Caco-2 (cell line): ENCODE data around the gene PCDHGB3. TPM values are rescaled to one million over a fixed set of nuclear protein-coding genes. Genes with fewer than 3 reads are reported as not detected.

ENCODE experiments used
- BruUV-seq: library from RNA; stranded (reverse); fragments of 400-500 nt; replicated peaks from 2 replicates; lab custom pipeline; 2021; lab: Mats Ljungman, UMichigan
- CTCF ChIA-PET: fragments of 300-600 bp; sonication (Branson Sonifier 250); formaldehyde crosslinking; loops from one replicate; lab custom pipeline; 2022; ENCODE audit warnings: antibody characterized with exemption; lab: Charles Lee
- POLR2A ChIA-PET: fragments of 300-600 bp; sonication (Branson Sonifier 250); formaldehyde crosslinking; loops from one replicate; lab custom pipeline; 2022; ENCODE audit warnings: antibody characterized with exemption; lab: Charles Lee
- DNase-seq, 2 experiments: peaks; one replicate each; pipeline versions ENCODE4 v3.0.0 to v3.0.0-alpha.2; 2020 to 2022
- H3K27me3 ChIP-seq: replicated peaks from 2 replicates; pipeline ENCODE4 v1.6.0; 2011; ENCODE audit warnings: low read length; ENCODE audit not compliant: control insufficient read depth, insufficient read depth
- H3K36me3 ChIP-seq: 2 replicates; pipeline ENCODE4 v1.5.1; 2011; ENCODE audit warnings: low read length; ENCODE audit not compliant: control insufficient read depth, insufficient read depth
- H3K4me1 ChIP-seq: fragments of 250-450 bp; sonication (Bioruptor Pico); 2 replicates; pipeline ENCODE4 v1.5.1; 2020; ENCODE audit warnings: mild to moderate bottlenecking
- H3K4me3 ChIP-seq: 2 replicates; pipeline ENCODE4 v1.5.1; 2011; ENCODE audit warnings: low read depth, mild to moderate bottlenecking, control low read depth, low read length
- H3K9me3 ChIP-seq: fragments of 250-450 bp; sonication (Bioruptor Pico); 2 replicates; pipeline ENCODE4 v1.5.1; 2020; ENCODE audit warnings: mild to moderate bottlenecking, moderate library complexity
- H3K27ac Mint-ChIP-seq: one replicate; pipeline ENCODE4 v1.8.0; 2022; ENCODE audit warnings: mixed read lengths; ENCODE audit not compliant: unreplicated experiment
- H3K27me3 Mint-ChIP-seq: one replicate; pipeline ENCODE4 v1.8.0; 2022; ENCODE audit warnings: mixed read lengths; ENCODE audit not compliant: insufficient read depth, unreplicated experiment
- H3K36me3 Mint-ChIP-seq: one replicate; pipeline ENCODE4 v1.8.0; 2022; ENCODE audit warnings: mild to moderate bottlenecking, mixed read lengths; ENCODE audit not compliant: insufficient read depth, unreplicated experiment
- H3K4me1 Mint-ChIP-seq: one replicate; pipeline ENCODE4 v1.8.0; 2022; ENCODE audit warnings: low read depth, mixed read lengths; ENCODE audit not compliant: unreplicated experiment
- H3K4me3 Mint-ChIP-seq: one replicate; pipeline ENCODE4 v1.8.0; 2022; ENCODE audit warnings: mild to moderate bottlenecking, moderate library complexity, mixed read lengths; ENCODE audit not compliant: unreplicated experiment
- H3K9me3 Mint-ChIP-seq: one replicate; pipeline ENCODE4 v1.8.0; 2022; ENCODE audit warnings: mixed read lengths; ENCODE audit not compliant: unreplicated experiment
- CTCF ChIP-seq, 2 experiments: fragments of 200-600 bp in 1 of 2; IDR thresholded peaks; 1 replicate in 1 of 2; 2 replicates in 1 of 2; pipeline versions ENCODE4 v1.5.1 to v1.8.0; 2011 to 2022; ENCODE audit warnings: antibody characterized with exemption in 1 of 2, control low read depth in 1 of 2, inconsistent platforms in 1 of 2, low read depth in 1 of 2, low read length in 1 of 2, mild to moderate bottlenecking in 1 of 2, moderate library complexity in 1 of 2; ENCODE audit not compliant: insufficient read depth in 1 of 2, severe bottlenecking in 1 of 2, unreplicated experiment in 1 of 2
- intact Hi-C: fragments of 100-400 bp; cut with micrococcal nuclease; formaldehyde crosslinking; loops from one replicate; pipeline ENCODE4 v1.10.0; 2022; ENCODE audit not compliant: unreplicated experiment
- total RNA-seq: library from RNA; stranded (reverse); gene quantifications from 2 replicates; pipeline ENCODE4 v1.2.3, GENCODE V29; 2022

PCDHGB3 gene
- total RNA-seq, 1 experiment from 2014 or later = 0.54 TPM

- no peaks in the 10 kb centered on the region for H3K27me3 Mint-ChIP-seq
- intact Hi-C loops = loop anchor here (1.0 to 2.0 kb wide), 3 partner anchors 33 to 205 kb away; no protein-coding TSS in a partner anchor
- Histone ChIP-seq H3K4me1 (no peaks in the 10 kb centered on the region), H3K27me3 (no peaks in the 10 kb centered on the region), H3K4me3 (no peak within 1 kb of the TSS), H3K36me3 (no peaks in the 10 kb centered on the region), H3K9me3 (no peaks in the 10 kb centered on the region; the same call in 1 of the 2 replicates)
- H3K4me1 Mint-ChIP-seq = no peaks in the 10 kb centered on the region
- H3K27ac Mint-ChIP-seq = peak within 1 kb of the TSS; percentile 31
- peak; percentile 40 to 47 for TF ChIP-seq CTCF (IDR thresholded peaks at IDR 0.05; ENCODE audit: insufficient read depth in 1 of 2, low read depth in 1 of 2, low read length in 1 of 2, severe bottlenecking in 1 of 2, unreplicated experiment in 1 of 2)
- POLR2A ChIA-PET = no interaction called here
- CTCF ChIA-PET = no interaction called here
- peak within 1 kb of the TSS; percentile 36 for H3K4me3 Mint-ChIP-seq
- H3K36me3 Mint-ChIP-seq = no peaks in the 10 kb centered on the region
- peaks cover 21% of the 10 kb centered on the region for H3K9me3 Mint-ChIP-seq
- DNase-seq = peak in 1 of 2 experiments; percentile 15
- BruUV-seq = TSS peak; percentile 44
These were observed 10.1 kb upstream of the PCDHGB3 start, which contains the start of gene PCDHGB2 for GRCh38 chr5:141359790-141360426. TSS of gene PCDHGB2 (plus strand) at chr5:141359994. CDS start at chr5:141360136, 142 bp downstream.

DNA sequence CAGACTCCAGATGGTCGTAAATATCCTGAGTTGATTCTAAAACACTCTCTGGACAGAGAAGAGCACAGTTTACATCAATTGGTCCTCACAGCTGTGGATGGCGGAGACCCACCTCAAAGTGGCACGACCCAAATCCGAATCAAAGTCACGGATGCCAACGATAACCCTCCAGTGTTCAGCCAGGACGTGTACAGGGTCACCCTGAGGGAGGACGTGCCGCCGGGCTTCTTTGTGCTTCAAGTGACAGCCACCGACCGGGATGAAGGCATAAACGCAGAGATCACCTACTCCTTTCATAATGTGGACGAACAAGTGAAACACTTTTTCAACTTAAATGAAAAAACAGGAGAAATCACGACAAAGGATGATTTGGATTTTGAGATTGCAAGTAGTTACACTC, 9.4 kb upstream of the PCDHGB3 start:
- ChIA-PET CTCF (no interaction called here), POLR2A (no interaction called here)
- intact Hi-C loops = no loop called here
- no peak overlapping the region for H3K4me3 ChIP-seq
- BruUV-seq = no TSS peak
- H3K27me3 Mint-ChIP-seq = no peaks in the 10 kb centered on the region
- H3K9me3 ChIP-seq = no peaks in the 10 kb centered on the region
- no peaks in the 10 kb centered on the region for H3K36me3 ChIP-seq
- no peaks in the 10 kb centered on the region for H3K36me3 Mint-ChIP-seq
- peaks cover 28% of the 10 kb centered on the region for H3K9me3 Mint-ChIP-seq
- DNase-seq = no peak
- no peak overlapping the region for H3K4me3 Mint-ChIP-seq
- no peak overlapping the region for H3K27ac Mint-ChIP-seq
- H3K4me1 Mint-ChIP-seq = no peaks in the 10 kb centered on the region
- H3K4me1 ChIP-seq = no peaks in the 10 kb centered on the region
- no peak for TF ChIP-seq CTCF (IDR thresholded peaks at IDR 0.05; ENCODE audit: insufficient read depth in 1 of 2, low read depth in 1 of 2, low read length in 1 of 2, severe bottlenecking in 1 of 2, unreplicated experiment in 1 of 2)
- H3K27me3 ChIP-seq = no peaks in the 10 kb centered on the region

- H3K4me1 ChIP-seq = no peaks in the 10 kb centered on the region
- Mint-ChIP-seq H3K4me3 (no peak overlapping the region), H3K9me3 (peaks cover 31% of the 10 kb centered on the region), H3K4me1 (no peaks in the 10 kb centered on the region), H3K36me3 (no peaks in the 10 kb centered on the region), H3K27me3 (no peaks in the 10 kb centered on the region), H3K27ac (no peak overlapping the region)
- no peaks in the 10 kb centered on the region for H3K9me3 ChIP-seq
- no peak for TF ChIP-seq CTCF (IDR thresholded peaks at IDR 0.05; ENCODE audit: insufficient read depth in 1 of 2, low read depth in 1 of 2, low read length in 1 of 2, severe bottlenecking in 1 of 2, unreplicated experiment in 1 of 2)
- DNase-seq = no peak
- H3K4me3 ChIP-seq = no peak overlapping the region
- intact Hi-C loops = no loop called here
- no TSS peak for BruUV-seq
- CTCF ChIA-PET = no interaction called here
- POLR2A ChIA-PET = no interaction called here
- H3K27me3 ChIP-seq = no peaks in the 10 kb centered on the region
- no peaks in the 10 kb centered on the region for H3K36me3 ChIP-seq
These were observed 7.3 kb upstream of the PCDHGB3 start for GRCh38 chr5:141362719-141363118.
